ENCODE measurements around the gene TRIM25. TPM values are rescaled to one million over a fixed set of nuclear protein-coding genes. Genes with fewer than 3 reads are reported as not detected.
"Not testable (repeated sequence)": the region's sequence is repeated elsewhere in the genome, so short reads cannot be mapped to it uniquely, and the experiment has no call there.

The TRIM25 gene, protein sequence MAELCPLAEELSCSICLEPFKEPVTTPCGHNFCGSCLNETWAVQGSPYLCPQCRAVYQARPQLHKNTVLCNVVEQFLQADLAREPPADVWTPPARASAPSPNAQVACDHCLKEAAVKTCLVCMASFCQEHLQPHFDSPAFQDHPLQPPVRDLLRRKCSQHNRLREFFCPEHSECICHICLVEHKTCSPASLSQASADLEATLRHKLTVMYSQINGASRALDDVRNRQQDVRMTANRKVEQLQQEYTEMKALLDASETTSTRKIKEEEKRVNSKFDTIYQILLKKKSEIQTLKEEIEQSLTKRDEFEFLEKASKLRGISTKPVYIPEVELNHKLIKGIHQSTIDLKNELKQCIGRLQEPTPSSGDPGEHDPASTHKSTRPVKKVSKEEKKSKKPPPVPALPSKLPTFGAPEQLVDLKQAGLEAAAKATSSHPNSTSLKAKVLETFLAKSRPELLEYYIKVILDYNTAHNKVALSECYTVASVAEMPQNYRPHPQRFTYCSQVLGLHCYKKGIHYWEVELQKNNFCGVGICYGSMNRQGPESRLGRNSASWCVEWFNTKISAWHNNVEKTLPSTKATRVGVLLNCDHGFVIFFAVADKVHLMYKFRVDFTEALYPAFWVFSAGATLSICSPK
- 15.2 TPM for total RNA-seq
- long read RNA-seq, partial matches to known transcripts: 1 of 3 reads
- long read RNA-seq, other reads (novel, unspliced or antisense): 2 of 3 reads

DNA sequence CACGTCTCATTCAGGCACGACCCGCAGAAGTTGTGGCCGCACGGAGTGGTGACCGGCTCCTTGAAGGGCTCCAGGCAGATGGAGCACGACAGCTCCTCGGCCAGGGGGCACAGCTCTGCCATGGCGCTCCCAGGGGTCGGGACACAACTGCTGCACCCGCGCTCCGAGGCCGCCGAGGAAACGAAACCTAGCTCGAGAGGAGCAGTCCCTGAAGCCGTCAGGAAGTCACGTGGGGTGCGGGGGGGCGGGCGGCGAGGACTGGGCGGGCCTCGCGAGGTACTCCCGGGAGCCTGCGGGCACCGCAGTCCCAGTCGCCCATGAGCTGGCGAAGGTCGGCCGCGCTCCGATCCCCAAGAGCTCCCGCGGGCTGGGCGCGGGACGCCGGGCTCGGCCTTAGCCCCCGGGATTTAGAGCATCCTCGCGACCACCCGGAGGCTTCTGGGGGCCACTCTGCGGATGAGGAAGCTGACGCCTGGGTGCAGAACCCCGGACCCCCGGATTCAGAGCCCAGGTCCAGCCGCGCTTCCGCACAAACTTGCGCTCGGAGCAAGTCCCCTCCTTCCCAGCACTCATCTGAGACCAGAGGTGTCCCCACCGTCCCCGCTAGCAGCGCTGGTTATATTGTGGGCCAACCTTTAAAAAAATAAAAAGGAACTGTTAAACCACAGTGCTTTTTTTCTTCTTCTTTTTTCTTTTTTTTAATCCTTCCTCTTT lies at the start of gene TRIM25:
TRIM25 (minus strand) TSS at position 183 of the 714 bp plus-strand sequence; CDS start at position 122, 61 bp downstream.
- DNase-seq (ENCODE audit: low spot score): peak; percentile 97
- intact Hi-C loops (cut with DNase I): loop anchor here (2.0 kb wide), 1 partner anchor 79 kb away; the partner anchor contains the start of gene DGKE

DNA sequence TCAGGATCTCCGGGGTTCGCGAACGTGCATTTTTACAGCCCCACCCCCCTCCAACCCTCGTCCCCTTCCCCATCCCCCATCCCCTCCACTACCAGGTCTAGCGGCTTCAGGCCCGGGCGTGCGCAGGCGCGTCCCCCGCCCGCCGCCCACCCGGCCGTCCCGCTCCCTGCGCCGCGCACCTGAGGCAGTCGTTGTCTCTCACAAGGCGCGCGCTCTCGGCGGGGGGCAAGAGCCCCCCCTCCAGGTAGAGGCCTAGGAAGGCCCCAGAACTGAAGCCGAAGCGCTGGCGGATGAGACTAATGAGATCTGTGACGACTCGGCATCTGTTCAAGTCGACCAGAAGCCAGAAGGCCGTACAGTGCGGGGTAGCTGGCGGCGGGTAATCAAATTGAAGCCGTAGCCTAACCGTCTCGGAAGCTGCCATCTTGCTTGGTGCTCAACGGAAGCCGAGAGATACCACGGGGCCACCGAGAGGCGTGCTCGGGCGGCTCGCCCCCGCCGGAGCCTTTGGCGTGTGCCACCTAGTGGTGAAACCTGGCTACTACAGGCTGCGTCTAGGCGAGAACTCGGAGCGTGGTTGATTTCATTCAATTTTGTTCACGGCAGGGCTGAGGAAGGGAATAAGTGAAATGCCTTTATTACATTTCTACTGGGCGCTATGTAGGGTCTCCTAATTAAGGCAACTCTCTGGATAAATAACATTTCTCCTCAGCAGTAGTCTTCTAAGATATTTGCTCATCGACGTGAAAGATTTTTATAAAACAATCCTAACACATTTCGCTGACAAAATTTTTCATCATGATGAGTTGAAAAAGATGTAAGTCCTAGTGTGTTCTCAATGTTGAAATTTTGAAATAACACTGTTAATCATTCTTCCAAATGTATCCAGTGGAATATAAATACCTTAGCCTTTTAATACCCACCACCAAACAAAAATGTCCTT lies 47.0 kb upstream of the TRIM25 start, which contains the start of gene COIL:
COIL (minus strand) TSS at position 455 of the 943 bp plus-strand sequence; CDS start at position 424, 31 bp downstream.
- intact Hi-C loops (cut with DNase I): no loop called here
- peak; percentile 97 for DNase-seq (ENCODE audit: low spot score)

DNA sequence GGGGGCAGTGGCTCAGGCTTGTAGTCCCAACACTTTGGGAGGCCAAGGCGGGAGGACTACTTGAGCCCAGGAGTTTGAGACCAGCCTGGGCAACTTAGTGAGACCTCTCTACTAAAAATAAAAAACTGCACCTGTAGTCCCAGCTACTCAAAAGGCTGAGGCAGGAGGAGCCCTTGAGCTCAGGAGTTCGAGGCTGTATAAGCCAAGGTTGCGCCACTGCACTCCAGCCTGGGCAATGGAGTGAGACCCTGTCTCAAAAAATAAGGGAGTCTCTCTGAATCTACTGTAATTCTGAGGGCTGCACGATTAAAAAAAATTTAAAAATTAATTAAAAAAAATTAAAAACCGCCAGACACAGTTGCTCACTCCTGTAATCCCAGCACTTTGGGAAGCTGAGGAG lies 43.1 kb upstream of the TRIM25 start:
- intact Hi-C loops (cut with DNase I): no loop called here
- DNase-seq (ENCODE audit: low spot score): no peak

DNA sequence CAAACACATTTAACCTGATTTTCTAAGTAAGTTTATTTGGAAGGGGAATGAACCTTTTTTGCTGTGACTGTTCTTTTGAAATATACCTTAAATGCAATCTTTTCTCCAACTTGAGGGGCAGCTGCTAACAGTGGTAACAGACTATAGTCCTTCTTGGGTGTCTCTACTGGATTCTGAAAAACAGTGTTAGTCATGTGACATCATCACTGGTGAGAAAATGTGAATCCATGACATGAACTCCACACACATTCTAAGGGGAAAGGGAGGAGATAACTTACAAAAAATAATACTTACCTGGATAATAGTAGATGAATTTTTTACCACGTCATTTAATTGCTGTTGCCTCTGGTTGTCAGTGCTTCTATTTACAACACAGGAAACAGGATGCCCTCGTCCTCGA lies 35.7 kb upstream of the TRIM25 start:
- DNase-seq (ENCODE audit: low spot score): no peak
- intact Hi-C loops (cut with DNase I): no loop called here

DNA sequence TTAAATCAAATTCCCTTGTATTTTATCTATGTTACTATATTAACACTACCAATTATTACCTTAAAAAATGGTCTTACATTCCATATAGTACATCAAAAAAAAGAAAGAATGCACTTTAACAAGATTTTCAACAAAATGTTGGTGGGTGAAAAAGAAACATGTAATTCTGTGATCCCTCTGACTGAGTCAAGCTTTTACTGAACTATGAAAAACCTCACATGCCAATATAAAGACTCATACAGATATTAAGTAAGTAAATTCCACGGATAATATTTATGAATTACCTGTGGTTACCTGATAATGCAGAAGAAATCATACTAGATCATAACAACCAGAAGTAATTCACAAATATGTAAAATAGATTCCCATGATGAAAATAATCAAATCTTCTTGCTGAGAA lies 34.6 kb upstream of the TRIM25 start:
- no peak for DNase-seq (ENCODE audit: low spot score)
- intact Hi-C loops (cut with DNase I): no loop called here

DNA sequence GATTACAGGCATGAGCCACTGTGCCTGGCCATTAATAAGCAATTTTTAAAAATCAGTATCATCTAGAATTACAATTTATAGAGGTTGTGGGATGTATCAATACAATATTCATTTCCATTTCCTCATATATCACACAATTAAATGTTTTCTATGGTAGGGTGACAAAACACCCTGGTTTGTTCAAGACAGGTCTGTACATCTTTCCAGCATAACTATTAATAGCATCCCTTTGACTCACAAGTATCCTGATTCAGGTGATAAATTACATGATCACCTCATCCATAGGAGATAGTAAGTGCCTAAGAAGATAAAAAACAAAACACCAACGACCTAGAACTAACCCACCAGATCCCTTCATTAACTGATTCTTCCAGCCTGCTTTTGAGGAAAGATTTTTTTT lies 33.9 kb upstream of the TRIM25 start:
- no peak for DNase-seq (ENCODE audit: low spot score)

DNA sequence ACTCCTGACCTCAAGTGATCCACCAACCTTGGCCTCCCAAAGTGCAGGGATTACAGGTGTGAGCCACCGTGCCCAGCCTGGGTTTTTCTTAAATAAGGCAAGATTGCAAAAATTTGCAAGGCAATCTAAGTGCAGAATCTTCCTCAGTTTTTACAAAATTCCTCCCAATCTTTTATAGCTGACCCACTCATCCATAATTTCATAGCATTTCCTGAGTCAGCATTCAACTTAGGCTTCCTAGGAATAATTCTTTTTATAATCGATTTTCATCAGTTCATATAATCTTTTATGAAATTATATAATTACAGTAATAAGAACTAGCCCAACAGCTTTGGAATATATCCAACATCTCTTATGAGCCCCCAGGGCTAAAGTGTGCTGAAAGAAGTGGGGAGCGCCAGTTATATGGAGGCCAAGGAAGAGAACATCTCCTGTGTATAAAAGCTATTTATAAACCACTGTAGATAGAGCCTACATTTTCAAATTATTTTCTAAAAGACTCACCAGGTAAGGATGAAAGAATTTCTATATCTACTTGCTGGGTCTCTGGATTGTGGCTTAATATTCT lies 32.2 kb upstream of the TRIM25 start:
- no peak for DNase-seq (ENCODE audit: low spot score)

More for the DNA sequence above, 33.9 kb upstream of the TRIM25 start:
- intact Hi-C loops (cut with DNase I): no loop called here

DNA sequence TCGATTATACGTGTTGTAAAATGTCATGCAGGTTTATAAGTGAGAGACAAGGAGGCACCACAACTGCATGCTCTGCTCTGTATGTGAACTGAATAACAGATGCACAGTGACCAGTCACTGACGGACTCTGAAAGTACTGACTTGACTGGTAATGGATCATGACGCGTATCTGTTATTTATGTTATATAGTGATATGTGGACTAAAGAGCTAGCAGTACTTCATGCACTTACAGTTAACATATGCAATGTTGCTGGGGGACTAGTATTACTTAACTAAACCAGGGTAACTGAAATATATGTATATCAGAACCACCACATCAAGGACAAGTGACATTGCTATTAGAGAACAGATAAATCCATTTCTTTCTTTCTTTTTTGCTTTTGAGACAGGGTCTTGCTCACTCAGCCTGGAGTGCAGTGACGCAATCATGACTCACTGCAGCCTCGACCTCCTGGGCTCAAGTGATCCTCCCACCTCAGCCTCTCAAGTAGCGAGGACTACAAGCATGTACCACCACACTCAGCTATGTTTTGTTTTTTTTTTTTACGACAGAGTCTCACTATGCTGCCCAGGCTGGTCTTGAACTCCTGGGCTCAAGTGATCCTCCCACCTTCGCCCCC lies 29.8 kb upstream of the TRIM25 start:
- intact Hi-C loops (cut with DNase I): no loop called here
- no peak for DNase-seq (ENCODE audit: low spot score)

More for the DNA sequence above, 32.2 kb upstream of the TRIM25 start:
- intact Hi-C loops (cut with DNase I): no loop called here

DNA sequence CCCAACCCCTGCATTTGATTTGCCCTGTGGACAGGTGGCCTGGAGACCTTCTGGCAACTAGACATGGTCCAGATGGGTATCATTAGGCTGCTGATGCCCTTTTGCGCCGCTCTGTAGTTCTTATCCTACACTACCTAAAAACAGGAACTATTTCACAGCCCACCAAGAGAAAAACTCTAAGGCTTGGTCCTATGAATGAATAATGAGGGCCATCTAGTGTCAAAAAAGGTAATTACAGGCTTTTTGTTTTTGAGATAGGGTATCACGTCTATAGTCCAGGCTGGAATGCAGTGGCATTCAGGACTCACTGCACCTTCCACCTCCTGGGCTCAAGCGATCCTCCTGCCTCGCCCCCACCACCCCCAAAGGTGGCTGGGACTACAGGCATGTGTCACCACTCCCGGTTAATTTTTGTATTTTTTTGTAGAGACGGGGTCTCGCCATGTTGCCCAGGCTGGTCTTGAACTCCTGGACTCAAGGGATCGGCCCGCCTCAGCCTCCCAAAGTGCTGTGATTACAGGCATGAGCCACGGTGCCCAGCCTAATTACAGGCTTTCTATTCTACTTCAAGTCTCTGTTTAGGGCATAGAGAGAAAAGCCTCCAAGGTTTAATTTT lies 26.1 kb upstream of the TRIM25 start:
- DNase-seq (ENCODE audit: low spot score): no peak
- intact Hi-C loops (cut with DNase I): loop anchor here (1.0 kb wide), 1 partner anchor 121 kb away; no protein-coding TSS in a partner anchor

DNA sequence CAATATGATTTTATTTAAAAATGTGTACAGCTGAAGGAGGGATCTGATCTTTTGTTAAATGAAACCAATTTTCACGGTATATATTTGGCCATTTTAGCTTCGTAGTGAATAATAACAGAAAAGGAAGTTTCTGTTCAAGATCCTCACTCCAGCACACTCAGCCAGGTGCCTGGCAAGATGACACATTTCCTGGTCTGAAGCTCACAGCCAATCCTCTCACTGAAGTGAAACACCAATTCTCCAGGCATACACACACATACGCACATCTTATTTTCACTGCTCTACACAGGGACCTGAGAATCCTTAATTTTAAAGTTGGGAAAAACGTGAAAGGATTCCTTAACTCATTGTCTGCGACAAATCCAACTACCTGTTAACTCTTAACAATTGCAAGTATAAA lies 24.4 kb upstream of the TRIM25 start:
- intact Hi-C loops (cut with DNase I); DNase-seq (ENCODE audit: low spot score): not testable (repeated sequence)

DNA sequence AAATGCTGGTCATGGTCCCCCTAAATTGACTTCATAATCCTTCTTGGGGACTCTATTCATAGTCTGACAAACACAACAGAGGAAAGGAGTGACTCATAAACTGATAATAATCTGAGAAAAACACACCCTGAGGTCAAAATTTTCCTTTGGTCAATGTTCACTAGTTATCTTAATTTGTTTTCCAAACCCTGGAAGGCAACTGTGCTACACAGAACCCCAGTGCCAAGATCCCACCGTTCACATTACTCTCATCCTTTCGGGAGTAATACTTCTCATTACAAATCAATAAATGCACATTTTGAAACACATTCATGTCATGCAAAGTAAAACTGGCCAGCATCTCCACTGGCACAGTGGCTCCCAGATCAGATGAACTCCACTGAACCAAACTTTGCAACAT lies 23.8 kb upstream of the TRIM25 start:
- DNase-seq (ENCODE audit: low spot score): no peak
- intact Hi-C loops (cut with DNase I): no loop called here

DNA sequence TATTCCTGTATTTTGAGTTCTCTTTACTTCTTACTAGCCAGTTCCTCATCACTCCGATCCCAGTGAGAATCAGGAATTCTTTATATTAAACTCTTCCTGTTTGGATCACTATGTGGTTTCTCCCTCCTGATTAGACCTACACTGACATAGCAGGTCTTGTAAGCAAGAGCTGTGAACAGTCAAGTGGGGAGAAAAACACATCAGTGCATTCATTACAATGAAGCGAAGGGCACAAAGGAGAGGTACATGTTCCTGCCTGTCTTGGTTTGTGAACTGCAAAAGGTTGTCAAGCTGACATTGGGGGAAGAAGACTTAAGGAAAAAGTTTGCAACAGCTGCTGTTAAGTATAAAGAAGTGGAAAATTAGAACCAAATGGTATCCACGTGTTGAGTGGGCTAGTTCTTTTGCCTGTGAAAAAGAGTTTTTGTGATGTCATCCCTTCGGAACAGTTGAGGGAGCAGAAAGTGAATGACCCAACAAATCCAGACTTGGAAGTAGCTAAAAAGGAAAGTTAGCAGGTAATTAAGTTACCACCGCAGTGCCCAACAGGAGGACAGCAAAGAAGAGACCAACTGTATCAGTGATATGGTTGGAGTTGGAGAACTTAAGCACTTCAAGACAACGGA lies 23.0 kb upstream of the TRIM25 start:
- intact Hi-C loops (cut with DNase I): no loop called here
- DNase-seq (ENCODE audit: low spot score): no peak

DNA sequence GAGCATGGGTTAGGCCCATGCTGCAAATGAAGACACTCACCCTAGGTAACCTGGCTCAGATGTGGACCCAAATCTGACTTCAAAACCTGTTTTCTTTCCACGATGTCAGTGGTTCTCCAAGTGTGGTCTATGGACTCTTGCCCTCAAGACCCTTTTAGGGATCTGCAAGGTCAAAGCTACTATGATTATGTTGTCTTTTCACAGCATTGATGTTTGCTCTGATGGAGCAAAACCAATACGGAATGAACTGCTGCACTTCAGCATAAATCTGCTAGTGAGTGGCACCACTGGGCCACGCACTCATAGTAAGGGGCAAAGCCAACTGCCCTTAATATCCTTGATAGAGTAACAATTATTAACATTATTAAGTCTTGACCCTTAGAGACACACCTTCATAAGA lies 21.6 kb upstream of the TRIM25 start:
- intact Hi-C loops (cut with DNase I): no loop called here
- DNase-seq (ENCODE audit: low spot score): no peak

DNA sequence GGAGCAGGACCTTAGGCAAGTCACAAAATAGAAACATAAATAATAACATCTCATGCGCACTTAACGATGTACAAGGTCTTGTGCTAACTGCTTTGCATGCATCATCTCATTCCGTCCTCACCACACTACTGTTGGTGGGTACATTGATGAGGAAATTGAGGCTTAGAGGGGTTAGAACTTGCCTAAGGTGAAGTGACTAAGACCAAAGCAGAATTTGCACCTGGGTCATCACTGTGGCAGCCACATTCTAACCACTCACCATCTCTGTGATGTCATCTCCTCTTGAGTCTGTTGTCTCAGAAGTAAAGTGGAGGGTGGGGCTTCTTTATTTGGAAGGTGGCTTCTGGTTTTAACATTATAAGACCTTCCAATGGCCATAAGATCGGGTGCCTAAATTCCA lies 20.4 kb upstream of the TRIM25 start:
- DNase-seq (ENCODE audit: low spot score): no peak
- intact Hi-C loops (cut with DNase I): no loop called here

DNA sequence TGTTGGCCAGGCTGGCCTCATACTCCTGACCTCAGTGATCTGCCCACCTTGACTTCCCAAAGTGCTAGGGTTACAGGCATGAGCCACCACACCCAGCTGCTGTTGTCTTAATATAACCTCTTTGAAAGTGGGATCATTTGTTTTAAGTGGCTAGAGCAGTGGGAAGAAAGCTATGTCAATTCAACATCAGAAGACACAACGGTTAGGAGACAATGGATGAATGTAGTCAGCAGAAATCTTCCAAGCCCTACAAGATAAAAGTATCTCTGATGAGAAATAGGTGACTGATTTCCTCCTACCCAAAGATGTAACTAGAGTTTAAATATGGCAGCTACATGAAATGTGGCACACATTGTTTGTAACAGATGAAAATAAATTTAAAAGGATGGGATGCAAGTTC lies 20.0 kb upstream of the TRIM25 start:
- DNase-seq (ENCODE audit: low spot score): no peak
- intact Hi-C loops (cut with DNase I): no loop called here

DNA sequence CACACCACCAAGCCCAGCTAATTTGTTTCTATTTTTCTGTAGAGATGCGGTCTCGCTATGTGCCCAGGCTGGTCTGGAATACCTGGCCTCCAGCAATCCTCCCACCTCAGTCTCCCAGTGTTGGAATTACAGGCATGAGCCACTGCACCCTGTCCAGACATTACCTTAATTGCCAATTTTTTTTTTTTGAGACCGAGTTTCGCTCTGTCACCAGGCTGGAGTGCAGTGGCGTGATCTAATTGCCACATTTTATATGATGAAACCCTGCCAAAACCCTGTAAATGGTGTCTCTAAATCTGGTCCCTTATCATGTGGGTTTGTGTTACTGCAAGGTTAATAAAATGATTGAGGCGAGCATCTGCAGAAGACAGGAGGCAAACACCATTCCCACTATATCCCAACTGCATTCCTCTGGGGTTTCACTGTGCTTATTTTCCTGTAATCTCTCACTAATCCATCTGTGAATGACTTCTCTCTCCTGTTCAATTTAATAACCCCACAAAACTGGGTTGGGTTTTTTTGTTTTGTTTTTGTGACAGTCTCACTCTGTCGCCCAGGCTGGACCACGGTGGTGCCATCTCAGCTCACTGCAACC lies 19.4 kb upstream of the TRIM25 start:
- DNase-seq (ENCODE audit: low spot score): no peak
- intact Hi-C loops (cut with DNase I): no loop called here

DNA sequence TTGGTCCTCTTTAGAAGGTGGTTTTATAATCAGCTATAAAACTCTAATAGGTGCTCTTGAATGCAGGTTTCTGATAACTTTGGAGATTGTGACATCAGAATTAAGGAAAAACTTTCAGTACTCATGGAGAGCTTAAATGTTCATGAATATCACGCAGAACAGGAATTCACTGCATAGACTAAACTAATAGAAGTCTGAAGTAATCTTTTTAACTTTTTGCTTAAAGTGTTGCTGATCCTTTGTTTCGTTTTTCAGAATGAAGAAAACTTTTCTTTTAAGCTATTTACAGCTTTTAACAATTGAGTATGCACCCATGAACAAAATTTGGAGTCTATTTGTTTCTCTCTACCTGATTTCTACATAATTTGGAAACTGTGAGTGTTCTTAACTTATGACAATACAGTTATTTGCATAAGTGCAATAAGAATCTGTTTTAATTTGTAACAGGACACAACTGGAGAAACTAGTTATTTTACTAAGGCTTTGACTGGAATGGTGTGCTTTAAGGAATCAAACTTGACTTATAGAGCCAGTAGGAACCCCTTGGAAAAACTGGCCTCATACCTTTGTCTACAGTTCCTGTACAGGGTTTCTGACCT lies 17.0 kb upstream of the TRIM25 start:
- no peak for DNase-seq (ENCODE audit: low spot score)
- intact Hi-C loops (cut with DNase I): no loop called here
